Vein endothelial cell (primary cell): ENCODE measurements around the gene ERAS. TPM values are rescaled to one million over a fixed set of nuclear protein-coding genes. Genes with fewer than 3 reads are reported as not detected.

Experiments used
- small RNA-seq: library from RNA; depleted of rRNA; stranded (forward); fragments of <200 nt; gene quantifications from one replicate; pipeline ENCODE3, GENCODE V24; 2012
- total RNA-seq: library from RNA; depleted of rRNA; stranded (reverse); fragments of >200 nt; gene quantifications from 2 replicates; pipeline ENCODE4 v1.2.3, GENCODE V29; 2012

The ERAS gene
- not detected in 2 replicates for total RNA-seq

GRCh38 chrX:48826135-48826875 is at the start of gene ERAS:
TSS of gene ERAS (plus strand) at chrX:48826513. CDS start at chrX:48829124, 2,611 bp downstream.

GRCh38 chrX:48786341-48786800 is 39.9 kb upstream of the ERAS start, which contains the start of gene GATA1:
TSS of gene GATA1 (plus strand) at chrX:48786590. CDS start at chrX:48791110, 4,520 bp downstream.

GRCh38 chrX:48801280-48802088 is 24.8 kb upstream of the ERAS start, which contains the start of gene HDAC6:
TSS of gene HDAC6 (plus strand) at chrX:48802067. CDS start at chrX:48802693, 626 bp downstream.

GRCh38 chrX:48835524-48836329 is 9.4 kb downstream of the ERAS start, which contains the start of gene PCSK1N:
TSS of gene PCSK1N (minus strand) at chrX:48835610. CDS start at chrX:48835532, 78 bp downstream.

Small RNAs within 50 kb of the gene (small RNA-seq; reads per million reads assigned to genes)
- gene RNU6-29P: not detected

Other genes starting within 250 kb of the ERAS start
- gene WDR13, start 229.0 kb upstream of the ERAS start, total RNA-seq: 102 and 118 TPM in 2 replicates
- gene WAS, start 142.7 kb upstream of the ERAS start, total RNA-seq: 0.33 TPM in 1 of 2 replicates, not detected in the other
- gene SUV39H1, start 129.8 kb upstream of the ERAS start, total RNA-seq: 6.9 and 11.2 TPM in 2 replicates
- not detected in 2 replicates for gene GLOD5, start 64.8 kb upstream of the ERAS start, total RNA-seq
- gene GATA1, start 39.9 kb upstream of the ERAS start, total RNA-seq: not detected in 2 replicates
- gene HDAC6, start 24.4 kb upstream of the ERAS start, total RNA-seq: 28.4 and 43.8 TPM in 2 replicates
- gene PCSK1N, start 9.1 kb downstream of the ERAS start, total RNA-seq: 0.29 TPM in 1 of 2 replicates, not detected in the other
- 21.0 and 31.0 TPM in 2 replicates for gene TIMM17B, start 71.3 kb downstream of the ERAS start, total RNA-seq
- 45.4 and 50.0 TPM in 2 replicates for gene PQBP1, start 71.4 kb downstream of the ERAS start, total RNA-seq
- gene SLC35A2, start 85.1 kb downstream of the ERAS start, total RNA-seq: 20.5 and 22.9 TPM in 2 replicates
- 6.8 and 7.8 TPM in 2 replicates for gene PIM2, start 92.5 kb downstream of the ERAS start, total RNA-seq
- gene OTUD5, start 131.1 kb downstream of the ERAS start, total RNA-seq: 33.1 and 40.2 TPM in 2 replicates
- gene KCND1, start 145.3 kb downstream of the ERAS start, total RNA-seq: 0.19 and 0.33 TPM in 2 replicates
- gene GRIPAP1, start 175.8 kb downstream of the ERAS start, total RNA-seq: 17.0 and 18.3 TPM in 2 replicates
- 30.4 and 31.7 TPM in 2 replicates for gene TFE3, start 216.8 kb downstream of the ERAS start, total RNA-seq
- 1.5 and 1.6 TPM in 2 replicates for gene CCDC120, start 232.5 kb downstream of the ERAS start, total RNA-seq
- 7.3 and 9.8 TPM in 2 replicates for gene PRAF2, start 247.5 kb downstream of the ERAS start, total RNA-seq